AG04450 (cell line): Measurements from ENCODE around the gene KDM2B. TPM values are rescaled to one million over a fixed set of nuclear protein-coding genes. Genes with fewer than 3 reads are reported as not detected.

ENCODE experiments used
- CTCF ChIA-PET: fragments of 300-600, 350-600 bp; formaldehyde crosslinking; extraction: SDS; loops from one replicate; lab custom pipeline; 2022; ENCODE audit warnings: antibody characterized with exemption, inconsistent platforms; lab: Charles Lee
- POLR2A ChIA-PET: fragments of 350-600 bp; formaldehyde crosslinking; extraction: SDS; loops from one replicate; lab custom pipeline; 2021; ENCODE audit warnings: antibody characterized with exemption, inconsistent platforms; lab: Yijun Ruan, JAX
- DNase-seq: peaks from one replicate; pipeline ENCODE4 v3.0.0-alpha.2; 2011; ENCODE audit warnings: low read depth, low spot score
- H3K27ac ChIP-seq: one replicate; pipeline ENCODE4 v1.5.1; 2012; ENCODE audit warnings: low read depth, low read length, control low read depth
- H3K27me3 ChIP-seq: one replicate; pipeline ENCODE4 v1.6.0; 2012; ENCODE audit warnings: low read length; ENCODE audit not compliant: control insufficient read depth, insufficient read depth
- H3K4me3 ChIP-seq: 2 replicates; pipeline ENCODE4 v1.5.1; 2011; ENCODE audit warnings: mild to moderate bottlenecking, low read depth, low read length, control low read depth
- H3K9me3 ChIP-seq: 2 replicates; pipeline ENCODE4 v1.5.1; 2012; ENCODE audit warnings: low read length; ENCODE audit not compliant: control insufficient read depth, insufficient read depth
- polyA plus RNA-seq: library from polyadenylated mRNA; depleted of rRNA; stranded (reverse); fragments of >200 nt; gene quantifications from 2 replicates; pipeline ENCODE4 v1.2.3, GENCODE V29; 2011
- TF ChIP-seq, protein P1 (sequence below): IDR thresholded peaks from 2 replicates; pipeline ENCODE4 v1.5.1; 2011; ENCODE audit warnings: low read depth, low read length, control low read depth, inconsistent platforms

Gene KDM2B
- polyA plus RNA-seq, 1 experiment = 12.9 TPM

DNA sequence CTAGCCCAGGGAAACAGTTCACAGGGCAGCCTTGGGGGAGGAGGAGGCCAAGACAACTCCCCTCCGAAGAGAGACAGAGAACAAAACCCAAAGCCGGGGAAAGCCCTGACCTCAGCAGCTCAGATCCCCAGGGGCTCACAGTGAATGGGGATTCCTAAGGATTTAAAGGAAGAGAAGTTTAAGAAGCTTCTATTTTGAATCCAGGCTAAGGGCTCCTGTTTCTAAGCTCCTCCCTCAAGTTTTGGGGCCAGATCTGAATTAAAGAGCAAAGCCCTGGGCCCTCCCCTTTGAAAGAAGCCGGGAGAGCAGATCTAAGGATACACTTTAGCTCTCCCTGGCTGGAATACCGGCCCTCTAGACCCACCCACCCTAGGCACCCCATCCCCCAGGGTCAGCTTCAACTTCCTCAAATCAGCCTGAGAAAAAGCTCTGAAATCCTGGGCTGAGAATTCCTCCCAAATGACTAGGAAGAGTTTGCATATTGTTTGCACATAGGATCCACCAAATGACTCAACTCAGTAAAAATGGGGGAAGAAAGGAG is 3.9 kb downstream of the KDM2B start:
- H3K27ac ChIP-seq = peak overlapping the region; percentile 98
- TF ChIP-seq, protein P1, sequence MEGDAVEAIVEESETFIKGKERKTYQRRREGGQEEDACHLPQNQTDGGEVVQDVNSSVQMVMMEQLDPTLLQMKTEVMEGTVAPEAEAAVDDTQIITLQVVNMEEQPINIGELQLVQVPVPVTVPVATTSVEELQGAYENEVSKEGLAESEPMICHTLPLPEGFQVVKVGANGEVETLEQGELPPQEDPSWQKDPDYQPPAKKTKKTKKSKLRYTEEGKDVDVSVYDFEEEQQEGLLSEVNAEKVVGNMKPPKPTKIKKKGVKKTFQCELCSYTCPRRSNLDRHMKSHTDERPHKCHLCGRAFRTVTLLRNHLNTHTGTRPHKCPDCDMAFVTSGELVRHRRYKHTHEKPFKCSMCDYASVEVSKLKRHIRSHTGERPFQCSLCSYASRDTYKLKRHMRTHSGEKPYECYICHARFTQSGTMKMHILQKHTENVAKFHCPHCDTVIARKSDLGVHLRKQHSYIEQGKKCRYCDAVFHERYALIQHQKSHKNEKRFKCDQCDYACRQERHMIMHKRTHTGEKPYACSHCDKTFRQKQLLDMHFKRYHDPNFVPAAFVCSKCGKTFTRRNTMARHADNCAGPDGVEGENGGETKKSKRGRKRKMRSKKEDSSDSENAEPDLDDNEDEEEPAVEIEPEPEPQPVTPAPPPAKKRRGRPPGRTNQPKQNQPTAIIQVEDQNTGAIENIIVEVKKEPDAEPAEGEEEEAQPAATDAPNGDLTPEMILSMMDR = no peak
- ChIA-PET CTCF (interaction anchor here (0.6 to 2.4 kb wide), 6 partner anchors 13 to 217 kb away, joined by 3 to 13 read pairs (median 4); no protein-coding TSS in a partner anchor), POLR2A (interaction anchor here (1.2 to 1.6 kb wide), 5 partner anchors 24 to 1286 kb away, joined by 4 to 12 read pairs (median 5); no protein-coding TSS in a partner anchor)
- H3K27me3 ChIP-seq = no peaks in the 10 kb centered on the region
- H3K4me3 ChIP-seq = peak overlapping the region; percentile 69
- DNase-seq = peak; percentile 81
- no peaks in the 10 kb centered on the region for H3K9me3 ChIP-seq

DNA sequence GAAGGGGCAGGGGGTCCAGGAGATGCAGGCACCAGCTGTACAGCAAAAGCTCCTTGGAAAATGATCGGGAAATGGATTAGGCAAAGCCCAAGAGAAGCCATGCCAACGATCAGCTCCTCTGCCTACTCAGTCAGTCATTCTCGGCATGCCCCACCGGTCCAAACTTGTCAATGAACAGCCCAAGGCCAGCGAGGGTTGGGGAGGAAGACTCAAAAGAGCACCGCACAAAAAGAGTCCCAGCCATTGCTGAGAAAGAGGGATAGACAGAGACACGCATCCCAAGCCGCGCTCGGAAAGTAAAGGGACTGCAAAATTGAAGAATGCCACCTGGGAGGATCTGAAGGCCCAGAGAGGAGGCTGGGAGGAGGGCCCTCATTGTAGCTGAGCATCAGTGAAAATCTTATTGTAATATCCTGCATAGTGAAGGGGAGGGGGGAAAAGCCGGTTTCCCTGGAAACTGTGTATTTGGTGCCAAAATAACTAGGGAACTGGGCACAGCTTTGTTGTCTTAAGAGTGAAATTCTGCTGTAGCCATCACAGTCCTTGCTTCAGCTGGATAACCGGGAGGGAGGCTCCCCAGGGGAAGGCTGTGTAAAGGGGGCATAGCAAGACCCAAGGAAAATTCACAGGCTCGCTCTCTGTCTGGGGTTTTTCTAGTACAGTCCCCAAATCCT is 4.7 kb downstream of the KDM2B start:
- H3K27me3 ChIP-seq = no peaks in the 10 kb centered on the region
- H3K9me3 ChIP-seq = no peaks in the 10 kb centered on the region; the same call in 1 of the 2 replicates
- CTCF ChIA-PET = interaction anchor here (0.6 to 2.4 kb wide), 4 partner anchors 24 to 93 kb away, joined by 3 to 13 read pairs (median 6); no protein-coding TSS in a partner anchor
- TF ChIP-seq, protein P1 = no peak
- peak overlapping the region; percentile 98 for H3K27ac ChIP-seq
- H3K4me3 ChIP-seq = no peak overlapping the region
- POLR2A ChIA-PET = interaction anchor here (1.2 to 1.6 kb wide), 4 partner anchors 23 to 1285 kb away, joined by 4 to 12 read pairs (median 6); no protein-coding TSS in a partner anchor
- DNase-seq = no peak

- no peak for DNase-seq
- TF ChIP-seq, protein P1 = no peak
- Histone ChIP-seq H3K27ac (no peak overlapping the region), H3K4me3 (no peak overlapping the region), H3K9me3 (no peaks in the 10 kb centered on the region; the same call in 1 of the 2 replicates), H3K27me3 (no peaks in the 10 kb centered on the region)
- POLR2A ChIA-PET = no interaction called here
- CTCF ChIA-PET = interaction anchor here (1.0 kb wide), 1 partner anchor 52 kb away, joined by 4 read pairs; the partner anchor contains the start of gene ORAI1
Measured at GRCh38 chr12:121575051-121575450, 5.8 kb downstream of the KDM2B start.

GRCh38 chr12:121574025-121574424 is 6.8 kb downstream of the KDM2B start:
- Histone ChIP-seq H3K9me3 (no peaks in the 10 kb centered on the region; the same call in 1 of the 2 replicates), H3K4me3 (no peak overlapping the region), H3K27me3 (no peaks in the 10 kb centered on the region), H3K27ac (no peak overlapping the region)
- TF ChIP-seq, protein P1 = no peak
- POLR2A ChIA-PET = no interaction called here
- no peak for DNase-seq
- CTCF ChIA-PET = interaction anchor here (1.5 kb wide), 1 partner anchor 94 kb away, joined by 4 read pairs; no protein-coding TSS in a partner anchor

GRCh38 chr12:121571920-121572319 is 8.9 kb downstream of the KDM2B start:
- H3K9me3 ChIP-seq = no peaks in the 10 kb centered on the region; the same call in 1 of the 2 replicates
- H3K27ac ChIP-seq = no peak overlapping the region
- ChIA-PET POLR2A (interaction anchor here (0.6 kb wide), 2 partner anchors 22 to 79 kb away, joined by 3 to 6 read pairs; no protein-coding TSS in a partner anchor), CTCF (interaction anchor here (0.6 to 1.3 kb wide), 2 partner anchors 35 to 53 kb away, joined by 3 to 4 read pairs; no protein-coding TSS in a partner anchor)
- H3K4me3 ChIP-seq = no peak overlapping the region
- no peaks in the 10 kb centered on the region for H3K27me3 ChIP-seq
- TF ChIP-seq, protein P1 = no peak
- no peak for DNase-seq
